NB4 (cell line): ENCODE results near the gene BIK.
"Not testable (repeated sequence)": the region's sequence is repeated elsewhere in the genome, so short reads cannot be mapped to it uniquely, and the experiment has no call there.

ENCODE experiments used
- MYC ChIP-seq: IDR thresholded peaks from 2 replicates; pipeline ENCODE4 v1.6.1; 2011; ENCODE audit warnings: low read depth, low read length
- POLR2A ChIP-seq: IDR thresholded peaks from 2 replicates; pipeline ENCODE4 v1.6.1; 2011; ENCODE audit warnings: mild to moderate bottlenecking; ENCODE audit not compliant: insufficient read length; ENCODE audit errors: extremely low read depth
- TF ChIP-seq, protein P1 (sequence below): IDR thresholded peaks from one replicate; pipeline ENCODE4 v1.5.1; 2012; ENCODE audit warnings: low read depth, low read length

DNA sequence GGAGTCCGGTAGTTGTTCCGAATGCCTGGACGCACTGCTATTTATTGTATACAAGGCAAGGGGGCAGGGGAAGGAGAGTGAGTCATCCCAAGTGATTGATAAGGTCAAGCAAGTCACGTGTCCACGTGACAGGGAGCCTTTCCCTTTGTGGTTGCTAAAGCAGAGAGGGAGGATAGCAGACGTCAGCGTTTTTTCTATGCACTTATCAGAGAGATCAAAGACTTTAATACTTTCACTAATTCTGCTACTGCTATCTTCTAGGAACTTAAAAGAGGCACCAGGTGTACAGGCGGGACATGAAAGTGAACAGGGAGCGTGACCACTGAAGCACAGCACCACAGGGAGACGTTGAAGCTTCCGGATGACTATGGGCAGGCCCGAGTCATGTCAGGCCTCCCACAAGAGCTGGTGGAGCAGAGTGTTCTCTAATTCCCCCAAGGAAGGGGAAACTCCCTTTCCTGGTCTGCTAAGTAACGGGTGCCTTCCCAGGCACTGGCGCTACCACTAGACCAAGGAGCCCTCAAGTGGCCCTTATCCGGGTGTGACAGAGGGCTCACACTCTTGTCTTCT, 6.4 kb upstream of the BIK start:
- TF ChIP-seq, protein P1, sequence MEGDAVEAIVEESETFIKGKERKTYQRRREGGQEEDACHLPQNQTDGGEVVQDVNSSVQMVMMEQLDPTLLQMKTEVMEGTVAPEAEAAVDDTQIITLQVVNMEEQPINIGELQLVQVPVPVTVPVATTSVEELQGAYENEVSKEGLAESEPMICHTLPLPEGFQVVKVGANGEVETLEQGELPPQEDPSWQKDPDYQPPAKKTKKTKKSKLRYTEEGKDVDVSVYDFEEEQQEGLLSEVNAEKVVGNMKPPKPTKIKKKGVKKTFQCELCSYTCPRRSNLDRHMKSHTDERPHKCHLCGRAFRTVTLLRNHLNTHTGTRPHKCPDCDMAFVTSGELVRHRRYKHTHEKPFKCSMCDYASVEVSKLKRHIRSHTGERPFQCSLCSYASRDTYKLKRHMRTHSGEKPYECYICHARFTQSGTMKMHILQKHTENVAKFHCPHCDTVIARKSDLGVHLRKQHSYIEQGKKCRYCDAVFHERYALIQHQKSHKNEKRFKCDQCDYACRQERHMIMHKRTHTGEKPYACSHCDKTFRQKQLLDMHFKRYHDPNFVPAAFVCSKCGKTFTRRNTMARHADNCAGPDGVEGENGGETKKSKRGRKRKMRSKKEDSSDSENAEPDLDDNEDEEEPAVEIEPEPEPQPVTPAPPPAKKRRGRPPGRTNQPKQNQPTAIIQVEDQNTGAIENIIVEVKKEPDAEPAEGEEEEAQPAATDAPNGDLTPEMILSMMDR, result not testable (repeated sequence)
- TF ChIP-seq POLR2A, MYC: not testable (repeated sequence)
